RWPE1 (cell line): ENCODE measurements around the gene PRKAB1.
A peak's percentile ranks its signal among the peaks of the same experiment; 100 is the strongest.

ENCODE experiments used
- CTCF ChIA-PET: fragments of 350-600 bp; sonication (Branson Sonifier 250); formaldehyde crosslinking; extraction: SDS; loops from one replicate; lab custom pipeline; 2021; lab: Yijun Ruan, JAX
- POLR2A ChIA-PET: fragments of 400-600 bp; formaldehyde crosslinking; extraction: SDS; loops from one replicate; lab custom pipeline; 2020; ENCODE audit warnings: antibody characterized with exemption; ENCODE audit not compliant: low non-redundant PET; lab: Yijun Ruan, JAX
- DNase-seq: peaks from one replicate; pipeline ENCODE4 v3.0.0; 2012; ENCODE audit warnings: low spot score
- H3K27ac ChIP-seq: fragments of 450-650 bp; 2 replicates; pipeline ENCODE4 v1.5.1; 2017
- CTCF ChIP-seq: fragments of 450-650 bp; conservative IDR thresholded peaks from 2 replicates; pipeline ENCODE4 v1.5.1; 2017; ENCODE audit warnings: low read depth, mild to moderate bottlenecking

PRKAB1 gene

GRCh38 chr12:119681728-119682638 is 14.1 kb downstream of the PRKAB1 start:
- ChIA-PET CTCF (interaction anchor here (0.7 kb wide), 1 partner anchor 120 kb away, joined by 3 read pairs; no protein-coding TSS in a partner anchor), POLR2A (no interaction called here)
- DNase-seq = no peak
- H3K27ac ChIP-seq = 0 out of 2 replicates have a peak overlapping the region, but pooled peaks have one; percentile 10
- no peak for TF ChIP-seq CTCF

- DNase-seq = no peak
- H3K27ac ChIP-seq = no peak overlapping the region
- no peak for TF ChIP-seq CTCF
- ChIA-PET POLR2A (no interaction called here), CTCF (no interaction called here)
Observed at GRCh38 chr12:119682639-119683252, 14.8 kb downstream of the PRKAB1 start.

- ChIA-PET POLR2A (no interaction called here), CTCF (no interaction called here)
- H3K27ac ChIP-seq = no peak overlapping the region
- no peak for TF ChIP-seq CTCF
- DNase-seq = no peak
Observed at GRCh38 chr12:119683413-119683812, 15.5 kb downstream of the PRKAB1 start.

GRCh38 chr12:119683816-119684215 is 15.9 kb downstream of the PRKAB1 start:
- no peak for DNase-seq
- TF ChIP-seq CTCF = no peak
- no peak overlapping the region for H3K27ac ChIP-seq
- ChIA-PET CTCF (no interaction called here), POLR2A (no interaction called here)

GRCh38 chr12:119684711-119685369 is 16.9 kb downstream of the PRKAB1 start:
- no peak overlapping the region for H3K27ac ChIP-seq
- ChIA-PET POLR2A (no interaction called here), CTCF (no interaction called here)
- no peak for DNase-seq
- no peak for TF ChIP-seq CTCF

GRCh38 chr12:119685375-119685774 is 17.4 kb downstream of the PRKAB1 start:
- DNase-seq = no peak
- CTCF ChIA-PET = no interaction called here
- H3K27ac ChIP-seq = no peak overlapping the region
- POLR2A ChIA-PET = no interaction called here
- TF ChIP-seq CTCF = no peak
